NCI-H345 (cell line): ENCODE results near the gene SARDH.
"Not testable (repeated sequence)": the region's sequence is repeated elsewhere in the genome, so short reads cannot be mapped to it uniquely, and the experiment has no call there.

Experiments
- DNase-seq: peaks from one replicate; lab custom pipeline; 2025; lab: John Stamatoyannopoulos, UW

The SARDH gene

GRCh38 chr9:133629221-133630110 lies 108.7 kb downstream of the SARDH start:
- DNase-seq = no peak

GRCh38 chr9:133628766-133629165 lies 109.4 kb downstream of the SARDH start:
- DNase-seq = no peak

- DNase-seq = no peak
Measured at GRCh38 chr9:133627341-133627740, 110.8 kb downstream of the SARDH start.

GRCh38 chr9:133626008-133626407 lies 112.1 kb downstream of the SARDH start:
- not testable (repeated sequence) for DNase-seq

GRCh38 chr9:133622555-133622954 lies 115.6 kb downstream of the SARDH start:
- no peak for DNase-seq

GRCh38 chr9:133621725-133622267 lies 116.4 kb downstream of the SARDH start:
- peak; percentile 36 for DNase-seq

GRCh38 chr9:133619791-133620190 lies 118.4 kb downstream of the SARDH start:
- DNase-seq = no peak

- DNase-seq = no peak
Measured at GRCh38 chr9:133618726-133619125, 119.4 kb downstream of the SARDH start.

GRCh38 chr9:133616643-133617405 lies 121.3 kb downstream of the SARDH start:
- no peak for DNase-seq

GRCh38 chr9:133615606-133616188 lies 122.5 kb downstream of the SARDH start:
- DNase-seq = no peak

- DNase-seq = no peak
Measured at GRCh38 chr9:133615186-133615585, 123.0 kb downstream of the SARDH start.

- no peak for DNase-seq
Measured at GRCh38 chr9:133614678-133615077, 123.5 kb downstream of the SARDH start.

- no peak for DNase-seq
Measured at GRCh38 chr9:133614056-133614455, 124.1 kb downstream of the SARDH start.
